GM21528 (cell line): ENCODE results near the gene HSD17B2.
"Not testable (repeated sequence)": the region's sequence is repeated elsewhere in the genome, so short reads cannot be mapped to it uniquely, and the experiment has no call there.

ENCODE experiments used
- ATAC-seq: cut with Tn5 transposase; IDR thresholded peaks from one replicate; pipeline ENCODE4 v1.9.1; 2021; ENCODE audit warnings: mild to moderate bottlenecking, moderate library complexity; ENCODE audit not compliant: unreplicated experiment, low FRiP score

Gene HSD17B2

GRCh38 chr16:82116535-82116934 is 81.5 kb downstream of the HSD17B2 start:
- ATAC-seq: no peak

GRCh38 chr16:82118749-82119148 is 83.7 kb downstream of the HSD17B2 start:
- no peak for ATAC-seq

DNA sequence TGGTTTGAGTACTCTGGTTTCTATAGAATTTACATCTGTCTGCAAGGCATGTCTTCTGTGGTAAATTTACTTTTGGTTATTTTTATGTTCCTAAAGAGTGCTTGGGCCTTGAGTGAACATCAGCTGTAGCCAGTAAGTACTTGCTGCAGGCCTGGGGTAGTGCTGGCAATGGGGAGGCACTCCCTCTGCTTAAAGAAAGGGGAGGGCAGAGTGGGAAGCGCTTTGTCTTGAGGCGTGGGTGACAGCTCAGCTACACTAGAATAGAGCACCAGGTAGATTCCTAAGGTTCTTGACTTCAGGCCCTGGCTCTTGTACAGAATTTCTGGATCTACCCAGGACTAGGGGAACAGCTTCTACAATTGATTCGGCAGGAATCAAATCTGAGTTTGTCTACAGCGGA is 84.4 kb downstream of the HSD17B2 start:
- ATAC-seq: no peak

DNA sequence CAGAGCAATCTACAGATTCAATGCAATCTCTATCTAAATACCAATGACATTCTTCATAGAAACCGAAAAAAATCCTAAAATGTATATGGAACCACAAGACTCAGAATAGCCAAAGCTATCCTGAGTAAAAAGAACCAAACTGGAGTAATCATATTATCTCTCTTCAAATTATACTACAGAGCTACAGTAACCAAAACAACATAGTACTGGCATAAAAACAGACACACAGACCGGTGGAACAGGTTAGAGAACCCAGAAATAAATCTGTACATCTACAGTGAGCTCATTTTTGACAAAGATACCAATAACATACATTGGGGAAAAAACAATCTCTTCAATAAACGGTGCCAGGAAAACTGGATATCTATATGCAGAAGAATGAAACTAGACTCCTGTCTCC is 89.6 kb downstream of the HSD17B2 start:
- no peak for ATAC-seq

- ATAC-seq: no peak
These were observed 94.8 kb downstream of the HSD17B2 start for GRCh38 chr16:82129881-82130280.

- no peak for ATAC-seq
These were observed 98.7 kb downstream of the HSD17B2 start for GRCh38 chr16:82133798-82134197.

GRCh38 chr16:82134846-82135245 is 99.8 kb downstream of the HSD17B2 start:
- ATAC-seq: no peak

DNA sequence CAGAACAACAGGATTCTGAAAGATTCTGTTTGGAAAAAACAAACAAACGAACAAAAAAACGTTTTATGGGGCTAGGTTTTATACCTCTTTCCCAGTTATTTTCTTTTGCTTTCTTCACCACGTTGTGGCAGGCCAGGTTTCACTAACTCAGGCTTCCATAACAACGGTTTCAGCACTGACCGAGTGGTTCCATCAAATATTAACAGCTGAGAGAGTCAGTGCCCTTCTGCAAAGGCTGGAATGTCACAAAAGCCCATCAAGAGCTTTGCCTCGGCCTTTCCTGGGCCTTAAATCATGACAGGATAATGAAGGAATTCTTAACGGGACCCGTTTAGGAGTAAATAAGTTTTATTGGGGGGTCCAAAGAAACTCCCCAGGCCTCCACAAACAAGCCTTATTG is 100.8 kb downstream of the HSD17B2 start:
- no peak for ATAC-seq

GRCh38 chr16:82136956-82137821 is 102.1 kb downstream of the HSD17B2 start:
- ATAC-seq: no peak

DNA sequence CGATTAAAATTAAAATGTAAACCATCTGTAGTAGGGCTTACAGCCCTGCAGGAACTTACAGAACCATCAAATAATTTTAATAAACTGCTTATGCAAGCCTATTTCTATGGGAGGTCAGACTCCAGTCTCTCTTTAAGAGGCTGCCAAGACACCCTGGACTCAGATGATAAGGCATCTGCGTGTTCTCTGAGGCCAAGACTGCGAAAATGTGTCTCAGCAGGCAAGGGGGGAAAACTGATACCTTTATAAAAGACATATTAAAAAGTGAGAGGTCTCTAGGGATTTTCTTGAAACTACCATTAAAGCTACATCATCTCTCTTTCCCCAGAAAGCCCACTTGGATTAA is 102.7 kb downstream of the HSD17B2 start:
- no peak for ATAC-seq

DNA sequence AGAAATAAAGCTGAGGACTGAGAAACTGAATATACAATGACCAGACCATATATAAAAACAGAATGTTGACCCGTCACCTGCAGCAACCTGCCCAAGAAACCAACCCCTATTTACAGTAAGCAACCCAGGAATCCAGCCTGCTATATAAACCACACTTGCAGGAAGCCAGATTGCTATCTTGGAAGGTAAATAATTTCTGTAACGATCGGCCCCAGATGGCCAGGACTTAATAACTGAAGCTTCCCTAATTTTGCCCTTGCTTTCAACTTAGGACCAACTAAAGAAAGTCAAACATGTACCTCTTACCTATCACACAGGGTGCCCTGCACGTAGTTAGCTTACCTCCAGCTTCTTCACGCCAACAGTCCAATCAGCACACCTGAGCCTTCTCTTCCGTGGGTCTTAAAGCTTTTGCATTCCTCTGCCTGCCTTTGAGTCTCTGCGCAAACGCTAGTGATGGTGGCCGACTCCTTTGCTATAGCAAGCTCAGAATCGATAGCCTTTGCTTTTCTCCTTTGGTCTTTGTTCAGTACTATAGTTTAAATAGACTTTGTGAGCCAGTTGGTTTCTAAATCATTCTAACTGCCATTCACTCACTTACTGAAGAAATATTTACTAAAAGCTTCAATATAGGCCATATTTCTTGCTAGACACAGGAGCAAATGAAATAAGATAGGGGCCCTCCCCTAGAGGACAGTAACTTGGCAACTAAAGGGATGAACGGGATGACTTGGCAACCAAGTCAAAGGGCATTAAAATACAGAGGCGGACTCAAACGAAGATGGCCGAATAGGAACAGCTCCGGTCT is 103.6 kb downstream of the HSD17B2 start:
- no peak for ATAC-seq

DNA sequence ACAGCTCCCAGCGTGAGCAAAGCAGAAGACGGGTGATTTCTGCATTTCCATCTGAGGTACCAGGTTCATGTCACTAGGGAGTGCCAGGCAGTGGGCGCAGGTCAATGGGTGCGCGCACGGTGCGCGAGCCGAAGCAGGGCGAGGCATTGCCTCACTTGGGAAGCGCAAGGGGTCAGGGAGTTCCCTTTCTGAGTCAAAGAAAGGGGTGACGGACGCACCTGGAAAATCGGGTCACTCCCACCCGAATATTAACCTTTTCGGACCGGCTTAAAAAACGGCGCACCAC is 104.2 kb downstream of the HSD17B2 start:
- not testable (repeated sequence) for ATAC-seq

DNA sequence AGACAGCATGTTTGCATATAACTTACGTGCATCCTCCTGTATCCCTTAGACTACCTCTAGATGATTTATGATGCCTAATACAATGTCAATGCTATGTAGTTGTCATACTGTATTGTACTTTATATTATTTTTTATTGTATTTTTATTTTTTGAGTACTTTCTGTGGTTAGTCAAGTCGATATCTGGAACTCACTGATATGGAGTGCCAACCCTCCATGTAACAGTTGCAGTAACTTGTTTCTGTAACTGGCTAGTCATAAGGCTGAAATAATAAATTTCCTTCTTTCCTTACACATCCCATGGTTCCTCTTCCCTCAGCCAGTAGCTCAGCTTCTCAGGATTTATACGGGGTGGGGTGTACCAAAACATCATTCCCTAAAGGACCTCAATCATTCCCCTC is 111.5 kb downstream of the HSD17B2 start:
- ATAC-seq: no peak

DNA sequence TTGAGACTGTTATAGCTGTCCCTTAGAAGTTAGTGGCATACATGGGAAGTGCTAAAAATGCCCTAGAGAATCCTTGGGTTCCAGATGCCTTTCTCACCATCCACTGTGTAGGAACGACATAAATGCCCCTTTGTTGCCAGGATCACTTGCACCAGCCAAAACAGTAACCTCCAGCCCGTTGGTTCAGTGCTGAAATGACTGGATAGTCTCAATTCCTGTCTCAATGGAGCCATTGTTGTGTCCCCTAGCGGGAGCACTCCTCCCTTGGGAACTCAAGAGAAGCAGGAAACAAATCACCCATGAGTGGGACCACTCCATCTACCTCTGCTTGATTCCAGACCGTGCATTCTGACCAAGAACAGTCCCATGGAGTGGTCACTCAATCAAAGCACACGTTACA is 111.9 kb downstream of the HSD17B2 start:
- ATAC-seq: no peak

GRCh38 chr16:82147546-82147945 is 112.5 kb downstream of the HSD17B2 start:
- ATAC-seq: no peak
